Parathyroid adenoma (tissue), 2 donors: ENCODE results near the gene PRRT3.

Experiments
- H2AFZ ChIP-seq: fragments of 300-600 bp; sonication (generic); one replicate; pipeline ENCODE4 v1.7.0; 2017; ENCODE audit warnings: antibody characterized with exemption, mild to moderate bottlenecking
- H3K27ac ChIP-seq: fragments of 300-600 bp; sonication (generic); one replicate; pipeline ENCODE4 v1.7.0; 2017
- H3K27me3 ChIP-seq: fragments of 300-600 bp; sonication (generic); one replicate; pipeline ENCODE4 v1.7.0; 2017; ENCODE audit warnings: low read length; ENCODE audit not compliant: control insufficient read depth, insufficient read depth
- H3K36me3 ChIP-seq: fragments of 300-600 bp; sonication (generic); one replicate; pipeline ENCODE4 v1.7.0; 2017; ENCODE audit warnings: low read length; ENCODE audit not compliant: control insufficient read depth, insufficient read depth
- H3K4me1 ChIP-seq: fragments of 300-600 bp; sonication (generic); one replicate; pipeline ENCODE4 v1.7.0; 2017; ENCODE audit warnings: control low read depth
- H3K4me2 ChIP-seq: fragments of 300-600 bp; sonication (generic); one replicate; pipeline ENCODE4 v1.7.0; 2017; ENCODE audit warnings: low read length
- H3K4me3 ChIP-seq: fragments of 300-600 bp; sonication (generic); one replicate; pipeline ENCODE4 v1.7.0; 2017; ENCODE audit warnings: low read depth, low read length
- H3K79me2 ChIP-seq: fragments of 300-600 bp; sonication (generic); one replicate; pipeline ENCODE4 v1.7.0; 2017; ENCODE audit warnings: control low read depth
- H3K9ac ChIP-seq: fragments of 300-600 bp; sonication (generic); one replicate; pipeline ENCODE4 v1.7.0; 2017; ENCODE audit warnings: mild to moderate bottlenecking
- H3K9me3 ChIP-seq: fragments of 300-600 bp; sonication (generic); one replicate; pipeline ENCODE4 v1.7.0; 2017; ENCODE audit warnings: low read length; ENCODE audit not compliant: control insufficient read depth
- CTCF ChIP-seq: fragments of 300-600 bp; sonication (generic); IDR thresholded peaks from one replicate; pipeline ENCODE4 v1.7.0; 2017; ENCODE audit warnings: antibody characterized with exemption, mild to moderate bottlenecking
- donor health status: primary hyperparathyroidism.

PRRT3 gene

GRCh38 chr3:9969632-9970019 is 17.4 kb upstream of the PRRT3 start:
- Histone ChIP-seq H2AFZ (no peak overlapping the region), H3K79me2 (no peaks in the 10 kb centered on the region), H3K36me3 (no peaks in the 10 kb centered on the region), H3K4me3 (no peak overlapping the region), H3K27ac (no peak overlapping the region), H3K9me3 (no peaks in the 10 kb centered on the region), H3K4me1 (no peaks in the 10 kb centered on the region), H3K27me3 (no peaks in the 10 kb centered on the region), H3K9ac (no peak overlapping the region), H3K4me2 (no peak overlapping the region)
- TF ChIP-seq CTCF: no peak

DNA sequence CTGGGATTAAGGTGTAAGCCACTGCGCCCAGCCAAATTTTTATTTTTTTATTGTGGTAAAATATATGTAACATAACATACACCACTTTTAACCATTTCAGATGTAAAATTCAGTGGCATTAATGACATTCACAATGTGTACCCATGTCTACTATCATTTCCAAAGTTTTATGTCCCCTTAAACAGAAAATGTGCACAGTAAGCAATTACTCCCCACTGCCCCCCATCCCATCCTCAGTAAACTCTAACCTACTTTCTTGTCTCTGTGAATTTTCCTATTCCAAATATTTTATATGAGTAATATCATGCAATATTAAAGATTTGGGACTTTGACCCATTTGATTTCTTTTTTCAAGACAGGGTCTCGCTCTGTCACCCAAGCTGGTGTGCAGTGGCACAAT is 14.6 kb upstream of the PRRT3 start:
- H3K4me3 ChIP-seq: no peak overlapping the region
- H3K9me3 ChIP-seq: no peaks in the 10 kb centered on the region
- no peaks in the 10 kb centered on the region for H3K79me2 ChIP-seq
- no peaks in the 10 kb centered on the region for H3K36me3 ChIP-seq
- no peak for TF ChIP-seq CTCF
- no peak overlapping the region for H2AFZ ChIP-seq
- no peak overlapping the region for H3K4me2 ChIP-seq
- H3K9ac ChIP-seq: no peak overlapping the region
- H3K27me3 ChIP-seq: no peaks in the 10 kb centered on the region
- no peaks in the 10 kb centered on the region for H3K4me1 ChIP-seq
- H3K27ac ChIP-seq: no peak overlapping the region

DNA sequence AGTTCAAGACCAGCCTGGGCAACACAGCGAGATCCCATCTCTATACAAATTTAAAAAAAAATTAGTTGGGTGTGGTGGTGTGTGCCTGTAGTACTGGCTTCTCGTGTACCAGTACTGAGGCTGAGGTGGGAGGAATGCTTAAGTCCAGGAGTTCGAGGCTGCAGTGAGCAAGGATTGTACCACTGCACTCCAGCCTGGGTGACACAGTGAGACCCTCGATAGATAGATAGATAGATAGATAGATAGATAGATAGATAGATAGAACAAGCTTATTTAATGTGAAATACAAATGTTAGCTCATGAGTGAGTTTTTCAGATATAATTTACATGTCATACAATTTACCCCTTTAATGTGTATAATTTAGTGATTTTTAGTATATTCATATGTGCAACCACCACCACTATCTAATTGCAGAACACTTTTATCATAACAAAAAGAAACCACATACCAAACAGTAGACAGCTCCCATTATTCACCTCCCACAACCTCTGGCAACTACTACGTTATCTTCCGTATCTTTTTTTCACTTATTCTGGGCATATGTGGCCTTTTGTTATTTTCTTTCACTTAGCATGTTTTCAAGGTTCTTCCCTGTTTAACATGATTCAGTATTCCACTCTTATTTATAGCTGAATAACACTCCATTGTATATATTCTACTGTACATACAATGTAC is 13.1 kb upstream of the PRRT3 start:
- H3K9ac ChIP-seq: no peak overlapping the region
- H2AFZ ChIP-seq: no peak overlapping the region
- H3K4me3 ChIP-seq: no peak overlapping the region
- H3K27ac ChIP-seq: no peak overlapping the region
- H3K27me3 ChIP-seq: no peaks in the 10 kb centered on the region
- H3K4me2 ChIP-seq: no peak overlapping the region
- no peaks in the 10 kb centered on the region for H3K9me3 ChIP-seq
- TF ChIP-seq CTCF: no peak
- no peaks in the 10 kb centered on the region for H3K79me2 ChIP-seq
- no peaks in the 10 kb centered on the region for H3K4me1 ChIP-seq
- no peaks in the 10 kb centered on the region for H3K36me3 ChIP-seq

- Histone ChIP-seq H3K4me3 (no peak overlapping the region), H3K9me3 (no peaks in the 10 kb centered on the region), H3K79me2 (no peaks in the 10 kb centered on the region), H3K36me3 (no peaks in the 10 kb centered on the region), H3K4me2 (no peak overlapping the region), H2AFZ (no peak overlapping the region), H3K4me1 (peaks cover 12% of the 10 kb centered on the region), H3K27ac (no peak overlapping the region), H3K27me3 (no peaks in the 10 kb centered on the region), H3K9ac (no peak overlapping the region)
- no peak for TF ChIP-seq CTCF
These were observed 5.0 kb upstream of the PRRT3 start for GRCh38 chr3:9957214-9957613.
